ENCODE data around the gene UPF2. TPM values are rescaled to one million over a fixed set of nuclear protein-coding genes. Genes with fewer than 3 reads are reported as not detected.

Gene UPF2
- total RNA-seq, 6 donors from 2014 or later = 16.0 to 44.0 (median 17.3) TPM

DNA sequence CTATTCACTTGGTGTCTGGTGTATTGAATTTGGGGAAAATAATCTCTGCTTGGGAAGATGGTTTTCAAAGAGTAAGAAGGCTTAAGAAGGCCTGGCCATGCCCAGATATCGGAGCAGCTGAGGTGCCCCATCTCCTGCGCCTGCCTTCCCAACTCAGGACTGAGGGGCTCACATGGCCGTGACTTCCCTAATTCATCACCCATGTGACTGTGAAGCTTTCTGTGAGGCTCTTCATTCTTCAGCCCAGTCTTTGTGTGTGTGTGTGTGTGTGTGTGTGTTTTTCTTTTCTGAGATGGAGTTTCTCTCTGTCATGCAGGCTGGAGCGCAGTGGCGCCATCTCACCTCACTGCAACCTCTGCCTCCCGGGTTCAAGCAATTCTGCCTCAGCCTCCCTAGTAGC lies 166.3 kb downstream of the UPF2 start:
- 88% methylated on average over 6 of the region's 6 CpGs for WGBS, 2 donors
- DNase-seq (no peak), ATAC-seq (ENCODE audit: low FRiP score in 2 of 2) (no peak)
- Histone ChIP-seq H3K36me3 (no peaks in the 10 kb centered on the region), H3K4me3 (no peak overlapping the region), H3K27ac (peak overlapping the region; percentile 77 to 83 (median 80)), H3K27me3 (no peaks in the 10 kb centered on the region), H3K4me1 (peaks cover 25 to 43% (median 27%) of the 10 kb centered on the region in 4 donors), H3K9me3 (no peaks in the 10 kb centered on the region)
- no peak for TF ChIP-seq POLR2A (IDR thresholded peaks at IDR 0.05)

GRCh38 chr10:11875494-11876281 lies 166.9 kb downstream of the UPF2 start:
- 50 to 81% methylated on average over 3 to 16 of the region's 17 CpGs for WGBS, 2 donors
- TF ChIP-seq, protein P1, sequence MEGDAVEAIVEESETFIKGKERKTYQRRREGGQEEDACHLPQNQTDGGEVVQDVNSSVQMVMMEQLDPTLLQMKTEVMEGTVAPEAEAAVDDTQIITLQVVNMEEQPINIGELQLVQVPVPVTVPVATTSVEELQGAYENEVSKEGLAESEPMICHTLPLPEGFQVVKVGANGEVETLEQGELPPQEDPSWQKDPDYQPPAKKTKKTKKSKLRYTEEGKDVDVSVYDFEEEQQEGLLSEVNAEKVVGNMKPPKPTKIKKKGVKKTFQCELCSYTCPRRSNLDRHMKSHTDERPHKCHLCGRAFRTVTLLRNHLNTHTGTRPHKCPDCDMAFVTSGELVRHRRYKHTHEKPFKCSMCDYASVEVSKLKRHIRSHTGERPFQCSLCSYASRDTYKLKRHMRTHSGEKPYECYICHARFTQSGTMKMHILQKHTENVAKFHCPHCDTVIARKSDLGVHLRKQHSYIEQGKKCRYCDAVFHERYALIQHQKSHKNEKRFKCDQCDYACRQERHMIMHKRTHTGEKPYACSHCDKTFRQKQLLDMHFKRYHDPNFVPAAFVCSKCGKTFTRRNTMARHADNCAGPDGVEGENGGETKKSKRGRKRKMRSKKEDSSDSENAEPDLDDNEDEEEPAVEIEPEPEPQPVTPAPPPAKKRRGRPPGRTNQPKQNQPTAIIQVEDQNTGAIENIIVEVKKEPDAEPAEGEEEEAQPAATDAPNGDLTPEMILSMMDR (IDR thresholded peaks at IDR 0.05) = no peak
- TF ChIP-seq POLR2A (IDR thresholded peaks at IDR 0.05) (peak in 1 of 4 donors; percentile 39), EP300 (IDR thresholded peaks at IDR 0.05) (peak in 2 of 4 donors; percentile 61 to 88), POLR2AphosphoS5 (IDR thresholded peaks at IDR 0.05) (peak; percentile 74 to 75)
- Histone ChIP-seq H3K27me3 (no peaks in the 10 kb centered on the region), H3K4me3 (no peak overlapping the region), H3K36me3 (no peaks in the 10 kb centered on the region), H3K9me3 (no peaks in the 10 kb centered on the region), H3K27ac (peak overlapping the region; percentile 77 to 83 (median 80)), H3K4me1 (peaks cover 25 to 47% (median 30%) of the 10 kb centered on the region in 4 donors)
- DNase-seq (peak; percentile 88 to 96), ATAC-seq (ENCODE audit: low FRiP score in 2 of 2) (peak; percentile 91 to 95)

DNA sequence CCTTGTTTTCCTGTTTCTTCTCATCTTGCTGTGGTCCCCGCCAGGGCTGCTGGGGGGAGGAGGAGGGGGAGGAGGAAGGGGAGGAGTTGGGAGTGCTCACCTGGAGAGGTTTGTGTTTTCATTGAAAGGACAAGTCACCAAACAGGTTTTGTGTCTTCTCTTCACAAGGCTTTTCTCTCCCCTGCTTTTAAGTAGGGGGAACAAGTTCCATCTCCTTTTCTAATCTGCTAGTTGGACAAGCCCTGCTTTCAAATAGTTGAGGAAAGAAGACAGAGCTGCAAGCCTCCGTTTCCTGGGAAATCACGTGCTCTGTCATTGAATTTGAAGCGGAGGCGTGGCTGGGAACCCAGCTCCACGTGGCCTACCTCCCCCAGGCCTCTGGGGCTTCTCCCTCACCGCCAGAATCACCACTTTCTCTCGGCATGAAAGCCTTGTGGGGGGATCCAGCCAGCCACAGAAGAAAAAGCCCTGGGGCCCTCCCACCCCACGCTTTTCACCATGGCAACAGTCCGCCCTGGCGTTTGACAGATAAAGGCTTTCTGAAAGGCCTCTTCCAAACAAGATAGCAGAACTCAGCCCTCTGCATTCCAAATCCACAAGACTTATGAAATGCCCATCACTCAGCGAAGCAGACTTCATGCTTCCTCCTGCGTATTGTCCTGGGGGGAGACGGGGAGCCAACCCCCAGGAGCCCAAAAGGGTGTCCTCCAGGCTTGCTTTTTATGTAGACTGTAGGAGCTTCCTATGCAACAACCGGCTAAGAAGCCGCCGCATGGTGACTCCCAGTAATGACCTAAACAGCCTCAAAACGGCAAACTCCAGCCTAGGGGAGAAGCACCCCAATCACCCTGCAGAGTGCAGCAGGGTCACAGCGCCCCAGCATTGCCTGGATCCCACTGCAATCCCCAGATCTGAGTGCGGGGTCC lies 167.8 kb downstream of the UPF2 start:
- H3K36me3 ChIP-seq = peaks cover 0 to 5% (median 2%) of the 10 kb centered on the region in 4 donors
- TF ChIP-seq POLR2AphosphoS5 (IDR thresholded peaks at IDR 0.05) = peak in 1 of 2 donors; percentile 22
- TF ChIP-seq POLR2A (IDR thresholded peaks at IDR 0.05) = no peak
- peak in 2 of 4 donors; percentile 44 to 49 for TF ChIP-seq EP300 (IDR thresholded peaks at IDR 0.05)
- TF ChIP-seq, protein P1 (IDR thresholded peaks at IDR 0.05) = peak in 1 of 6 experiments; percentile 4
- H3K27ac ChIP-seq = peak overlapping the region; percentile 77 to 83 (median 80)
- no peaks in the 10 kb centered on the region for H3K9me3 ChIP-seq
- peaks cover 25 to 53% (median 30%) of the 10 kb centered on the region in 4 donors for H3K4me1 ChIP-seq
- peak in 1 of 2 donors; percentile 59 for DNase-seq
- no peak overlapping the region for H3K4me3 ChIP-seq
- peak; percentile 55 to 71 for ATAC-seq (ENCODE audit: low FRiP score in 2 of 2)
- peaks cover 0 to 3% (median 0%) of the 10 kb centered on the region in 4 donors for H3K27me3 ChIP-seq
- 17 to 37% methylated on average over 10 to 17 of the region's 20 CpGs for WGBS, 2 donors

DNA sequence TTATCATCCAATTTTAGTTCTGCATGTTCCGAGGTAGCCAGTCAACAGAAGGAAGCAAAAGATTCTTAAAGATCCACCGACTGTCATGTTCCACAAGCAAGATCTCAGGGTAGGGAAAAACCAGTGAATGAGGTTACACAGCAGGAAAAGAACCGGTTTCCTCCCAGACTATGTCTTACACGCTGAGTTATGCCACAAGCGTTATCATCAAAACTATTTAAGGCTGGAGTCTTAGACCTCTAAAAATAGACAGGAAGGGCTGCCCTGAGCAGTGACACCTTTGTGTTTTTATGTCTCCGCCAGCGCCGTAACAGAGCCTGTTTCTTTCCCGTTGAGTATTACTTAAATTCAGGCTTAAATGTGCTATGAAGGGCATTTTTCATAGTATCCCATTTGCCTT lies 171.1 kb downstream of the UPF2 start:
- H3K4me3 ChIP-seq = no peak overlapping the region
- H3K4me1 ChIP-seq = peaks cover 23 to 47% (median 26%) of the 10 kb centered on the region in 4 donors
- H3K9me3 ChIP-seq = no peaks in the 10 kb centered on the region
- DNase-seq (no peak), ATAC-seq (ENCODE audit: low FRiP score in 2 of 2) (no peak)
- peaks cover 0 to 5% (median 0%) of the 10 kb centered on the region in 4 donors for H3K27me3 ChIP-seq
- peaks cover 0 to 24% (median 7%) of the 10 kb centered on the region in 4 donors for H3K36me3 ChIP-seq
- WGBS, 2 donors = 17 to 27% methylated on average over 9 of the region's 9 CpGs
- no peak overlapping the region for H3K27ac ChIP-seq
- TF ChIP-seq POLR2AphosphoS5 (IDR thresholded peaks at IDR 0.05) (no peak), POLR2A (IDR thresholded peaks at IDR 0.05) (no peak), EP300 (IDR thresholded peaks at IDR 0.05) (no peak)
- TF ChIP-seq, protein P1 (IDR thresholded peaks at IDR 0.05) = no peak
